ENCODE measurements around the gene ADI1. TPM values are rescaled to one million over a fixed set of nuclear protein-coding genes. Genes with fewer than 3 reads are reported as not detected.

Gene ADI1
- total RNA-seq, 2 experiments from 2014 or later: 28.4 to 30.2 TPM

GRCh38 chr2:3465844-3466481 is 53.4 kb downstream of the ADI1 start:
- Mint-ChIP-seq H3K27ac (no peak overlapping the region), H3K4me3 (no peak overlapping the region), H3K4me1 (ENCODE audit: low read depth) (peaks cover 13% of the 10 kb centered on the region), H3K9me3 (no peaks in the 10 kb centered on the region), H3K27me3 (no peaks in the 10 kb centered on the region), H3K36me3 (ENCODE audit: low read depth) (peaks cover 83% of the 10 kb centered on the region)
- no peak for TF ChIP-seq CTCF (IDR thresholded peaks at IDR 0.05)
- intact Hi-C loops (cut with DNase I, micrococcal nuclease): no loop called here
- DNase-seq (no peak), ATAC-seq (ENCODE audit: poor library complexity) (no peak)
- ChIA-PET CTCF (no interaction called here), POLR2A (no interaction called here)
- Histone ChIP-seq H3K27ac (ENCODE audit: low read depth in 1 of 2, low read length in 2 of 2) (no peak overlapping the region), H3K4me1 (ENCODE audit: insufficient read depth, low read length) (peaks cover 9% of the 10 kb centered on the region), H3K4me3 (ENCODE audit: low read length) (no peak overlapping the region), H3K27me3 (ENCODE audit: control insufficient read depth in 1 of 2, insufficient read depth in 2 of 2, low read length in 2 of 2) (no peaks in the 10 kb centered on the region), H3K36me3 (ENCODE audit: insufficient read depth, low read length) (peaks cover 70% of the 10 kb centered on the region), H3K9me3 (ENCODE audit: control insufficient read depth in 1 of 2, insufficient read depth in 1 of 2, low read length in 2 of 2) (peaks cover 0 to 3% of the 10 kb centered on the region in 2 experiments)

- Histone ChIP-seq H3K9me3 (ENCODE audit: control insufficient read depth in 1 of 2, insufficient read depth in 1 of 2, low read length in 2 of 2) (peaks cover 0 to 3% of the 10 kb centered on the region in 2 experiments), H3K4me3 (ENCODE audit: low read length) (no peak overlapping the region), H3K4me1 (ENCODE audit: insufficient read depth, low read length) (peaks cover 9% of the 10 kb centered on the region), H3K27me3 (ENCODE audit: control insufficient read depth in 1 of 2, insufficient read depth in 2 of 2, low read length in 2 of 2) (no peaks in the 10 kb centered on the region), H3K36me3 (ENCODE audit: insufficient read depth, low read length) (peaks cover 65% of the 10 kb centered on the region), H3K27ac (ENCODE audit: low read depth in 1 of 2, low read length in 2 of 2) (no peak overlapping the region)
- Mint-ChIP-seq H3K4me1 (ENCODE audit: low read depth) (peaks cover 13% of the 10 kb centered on the region), H3K9me3 (no peaks in the 10 kb centered on the region), H3K27me3 (no peaks in the 10 kb centered on the region), H3K36me3 (ENCODE audit: low read depth) (peaks cover 78% of the 10 kb centered on the region), H3K4me3 (no peak overlapping the region), H3K27ac (no peak overlapping the region)
- ChIA-PET POLR2A (no interaction called here), CTCF (no interaction called here)
- TF ChIP-seq CTCF (IDR thresholded peaks at IDR 0.05): no peak
- DNase-seq (no peak), ATAC-seq (ENCODE audit: poor library complexity) (no peak)
- intact Hi-C loops (cut with DNase I, micrococcal nuclease): no loop called here
Measured at GRCh38 chr2:3465328-3465727, 54.0 kb downstream of the ADI1 start.

- peaks cover 57% of the 10 kb centered on the region for H3K36me3 ChIP-seq (ENCODE audit: insufficient read depth, low read length)
- H3K4me1 Mint-ChIP-seq (ENCODE audit: low read depth): peaks cover 13% of the 10 kb centered on the region
- no peak overlapping the region for H3K27ac ChIP-seq (ENCODE audit: low read depth in 1 of 2, low read length in 2 of 2)
- no peak overlapping the region for H3K4me3 ChIP-seq (ENCODE audit: low read length)
- intact Hi-C loops (cut with DNase I, micrococcal nuclease): loop anchor here (5.0 kb wide), 2 partner anchors 42 to 1342 kb away; no protein-coding TSS in a partner anchor
- POLR2A ChIA-PET: no interaction called here
- no peaks in the 10 kb centered on the region for H3K9me3 Mint-ChIP-seq
- H3K36me3 Mint-ChIP-seq (ENCODE audit: low read depth): peaks cover 73% of the 10 kb centered on the region
- H3K9me3 ChIP-seq (ENCODE audit: control insufficient read depth in 1 of 2, insufficient read depth in 1 of 2, low read length in 2 of 2): peaks cover 0 to 3% of the 10 kb centered on the region in 2 experiments
- H3K27me3 ChIP-seq (ENCODE audit: control insufficient read depth in 1 of 2, insufficient read depth in 2 of 2, low read length in 2 of 2): no peaks in the 10 kb centered on the region
- ATAC-seq (ENCODE audit: poor library complexity): no peak
- no peak overlapping the region for H3K27ac Mint-ChIP-seq
- no peak for DNase-seq
- no peaks in the 10 kb centered on the region for H3K27me3 Mint-ChIP-seq
- H3K4me1 ChIP-seq (ENCODE audit: insufficient read depth, low read length): peaks cover 9% of the 10 kb centered on the region
- no peak for TF ChIP-seq CTCF (IDR thresholded peaks at IDR 0.05)
- CTCF ChIA-PET: no interaction called here
- no peak overlapping the region for H3K4me3 Mint-ChIP-seq
Measured at GRCh38 chr2:3464401-3465005, 54.8 kb downstream of the ADI1 start.

Measured in CD4-positive, alpha-beta T cell (primary cell).